Measurements from ENCODE around the gene LPA. TPM values are rescaled to one million over a fixed set of nuclear protein-coding genes. Genes with fewer than 3 reads are reported as not detected.
"Not testable (repeated sequence)": the region's sequence is repeated elsewhere in the genome, so short reads cannot be mapped to it uniquely, and the experiment has no call there.

Gene LPA
- total RNA-seq, 5 donors from 2014 or later (not counting 1 experiment from before 2014, with no cell fraction given): 0.09 to 0.23 TPM; not detected in 3

DNA sequence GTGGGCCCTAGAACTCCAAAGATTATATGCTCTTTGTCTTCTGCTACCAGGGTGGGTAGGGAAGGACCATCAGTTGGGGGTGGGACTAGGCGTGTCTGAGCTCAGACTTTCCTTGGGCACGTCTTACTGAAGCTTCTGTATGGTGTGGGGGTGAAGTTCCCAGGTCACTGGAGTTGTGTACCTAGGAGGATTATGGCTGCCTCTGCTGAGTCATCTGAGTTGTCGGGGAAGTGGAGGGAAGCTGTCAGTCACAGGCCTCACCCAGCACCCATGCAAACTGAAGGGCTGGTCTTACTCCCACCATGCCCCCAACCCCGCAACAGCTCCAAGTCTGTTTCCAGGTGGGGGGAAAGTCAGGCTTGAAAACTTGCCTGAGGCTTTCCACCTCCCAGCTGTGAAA lies 90.1 kb downstream of the LPA start:
- Histone ChIP-seq H3K4me3 (ENCODE audit: control insufficient read depth in 1 of 2, extremely low read depth in 1 of 2, low read length in 1 of 2) (no peak overlapping the region), H3K27ac (ENCODE audit: low read length) (no peak overlapping the region), H3K9me3 (no peaks in the 10 kb centered on the region), H3K4me1 (ENCODE audit: control insufficient read depth in 1 of 2, extremely low read depth in 1 of 2, insufficient read depth in 2 of 2, low read length in 2 of 2) (no peaks in the 10 kb centered on the region), H3K36me3 (ENCODE audit: control insufficient read depth in 2 of 2, extremely low read depth in 1 of 2, insufficient read depth in 1 of 2, low read length in 1 of 2) (no peaks in the 10 kb centered on the region), H3K27me3 (replicated peaks in 1 of 2; ENCODE audit: control insufficient read depth in 2 of 2, extremely low read depth in 1 of 2, insufficient read depth in 2 of 2, low read length in 1 of 2) (peaks cover 0 to 16% of the 10 kb centered on the region in 2 experiments)
- Mint-ChIP-seq H3K4me1 (no peaks in the 10 kb centered on the region), H3K4me3 (no peak overlapping the region), H3K9me3 (peaks cover 0 to 8% (median 0%) of the 10 kb centered on the region in 3 donors), H3K27me3 (peaks cover 15 to 18% of the 10 kb centered on the region in 2 donors), H3K36me3 (no peaks in the 10 kb centered on the region), H3K27ac (no peak overlapping the region)
- DNase-seq (no peak), ATAC-seq (replicated peaks in 1 of 4) (no peak)
- no CpG with 5 or more reads among the region's 4 CpGs for WGBS (ENCODE audit: insufficient coverage)
- CTCF ChIA-PET: no interaction called here
- POLR2A ChIA-PET: no interaction called here

DNA sequence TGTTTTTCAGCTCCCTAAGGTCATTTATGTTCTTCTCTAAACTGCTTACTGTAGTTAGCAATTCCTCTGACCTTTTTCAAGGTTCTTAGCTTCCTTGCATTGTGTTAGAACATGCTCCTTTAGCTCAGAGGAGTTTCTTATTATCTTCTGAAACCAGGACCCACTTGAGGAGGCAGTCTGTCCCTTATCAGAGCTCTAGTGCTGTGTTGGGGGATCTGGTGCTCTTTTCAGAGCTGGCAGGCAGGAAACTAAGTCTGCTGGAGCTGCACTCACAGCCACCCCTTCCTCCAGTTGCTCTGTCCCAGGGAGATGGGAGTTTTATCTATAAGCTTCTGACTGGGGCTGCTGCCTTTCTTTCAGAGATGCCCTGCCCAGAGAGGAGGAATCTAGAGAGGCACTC lies 92.9 kb downstream of the LPA start:
- ATAC-seq (replicated peaks in 1 of 4); H3K27ac Mint-ChIP-seq; H3K4me1 Mint-ChIP-seq; CTCF ChIA-PET; H3K36me3 Mint-ChIP-seq; H3K36me3 ChIP-seq (ENCODE audit: control insufficient read depth in 2 of 2, extremely low read depth in 1 of 2, insufficient read depth in 1 of 2, low read length in 1 of 2); H3K27ac ChIP-seq (ENCODE audit: low read length); H3K4me3 ChIP-seq (ENCODE audit: control insufficient read depth in 1 of 2, extremely low read depth in 1 of 2, low read length in 1 of 2); H3K9me3 Mint-ChIP-seq; H3K4me1 ChIP-seq (ENCODE audit: control insufficient read depth in 1 of 2, extremely low read depth in 1 of 2, insufficient read depth in 2 of 2, low read length in 2 of 2); DNase-seq; POLR2A ChIA-PET; H3K4me3 Mint-ChIP-seq; H3K9me3 ChIP-seq: not testable (repeated sequence)
- peaks cover 22 to 30% of the 10 kb centered on the region in 2 donors for H3K27me3 Mint-ChIP-seq
- peaks cover 0 to 16% of the 10 kb centered on the region in 2 experiments for H3K27me3 ChIP-seq (replicated peaks in 1 of 2; ENCODE audit: control insufficient read depth in 2 of 2, extremely low read depth in 1 of 2, insufficient read depth in 2 of 2, low read length in 1 of 2)

DNA sequence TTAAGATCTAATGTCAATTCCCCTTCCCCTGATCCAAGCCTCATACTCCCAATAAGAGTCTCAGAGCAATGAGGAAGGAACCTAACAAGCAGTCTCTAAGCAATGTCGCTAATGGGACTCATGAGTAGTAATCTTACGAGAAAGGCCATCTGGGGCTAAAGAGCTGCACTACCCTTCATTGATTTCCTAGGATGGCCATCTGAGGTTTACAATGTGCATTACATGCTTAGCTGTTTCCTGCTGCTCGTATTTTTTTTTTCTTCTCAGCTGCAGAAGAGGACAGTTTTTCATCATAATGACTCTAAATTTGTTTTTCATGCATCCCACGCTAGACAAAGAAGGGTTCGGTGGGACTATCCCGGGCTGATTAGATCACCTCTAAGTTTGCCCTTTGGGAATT lies 119.3 kb downstream of the LPA start:
- Mint-ChIP-seq H3K9me3 (no peaks in the 10 kb centered on the region), H3K36me3 (no peaks in the 10 kb centered on the region), H3K27me3 (peaks cover 19 to 21% of the 10 kb centered on the region in 2 donors), H3K4me1 (no peaks in the 10 kb centered on the region), H3K27ac (no peak overlapping the region), H3K4me3 (no peak overlapping the region)
- Histone ChIP-seq H3K27me3 (replicated peaks in 1 of 2; ENCODE audit: control insufficient read depth in 2 of 2, extremely low read depth in 1 of 2, insufficient read depth in 2 of 2, low read length in 1 of 2) (peaks cover 0 to 8% of the 10 kb centered on the region in 2 experiments), H3K9me3 (no peaks in the 10 kb centered on the region), H3K36me3 (ENCODE audit: control insufficient read depth in 2 of 2, extremely low read depth in 1 of 2, insufficient read depth in 1 of 2, low read length in 1 of 2) (no peaks in the 10 kb centered on the region), H3K4me1 (ENCODE audit: control insufficient read depth in 1 of 2, extremely low read depth in 1 of 2, insufficient read depth in 2 of 2, low read length in 2 of 2) (no peaks in the 10 kb centered on the region), H3K4me3 (ENCODE audit: control insufficient read depth in 1 of 2, extremely low read depth in 1 of 2, low read length in 1 of 2) (no peak overlapping the region), H3K27ac (ENCODE audit: low read length) (no peak overlapping the region)
- no peak for ATAC-seq (replicated peaks in 1 of 4)
- ChIA-PET CTCF (no interaction called here), POLR2A (no interaction called here)
- 73% methylated on average over 3 of the region's 6 CpGs for WGBS (ENCODE audit: insufficient coverage)
- DNase-seq: no peak

DNA sequence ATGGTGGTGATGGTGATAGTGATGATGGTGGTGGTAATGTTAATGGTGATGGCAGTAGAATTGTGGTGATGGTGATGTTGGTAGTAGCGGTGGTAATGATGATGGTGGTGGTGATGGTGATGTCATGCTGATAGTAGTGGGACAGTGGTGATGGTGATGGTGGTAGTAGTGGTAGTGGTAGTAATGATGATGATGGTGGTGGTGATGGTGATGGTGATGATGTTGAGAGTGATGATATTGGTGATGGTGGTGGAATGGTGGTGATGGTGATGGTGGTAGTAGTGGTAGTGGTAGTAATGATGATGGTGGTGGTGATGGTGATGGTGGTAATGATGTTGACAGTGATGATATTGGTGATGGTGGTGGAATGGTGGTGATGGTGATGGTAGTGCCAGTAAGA lies 128.8 kb downstream of the LPA start:
- H3K9me3 ChIP-seq: no peaks in the 10 kb centered on the region
- H3K27ac ChIP-seq (ENCODE audit: low read length): no peak overlapping the region
- H3K4me3 ChIP-seq (ENCODE audit: control insufficient read depth in 1 of 2, extremely low read depth in 1 of 2, low read length in 1 of 2): no peak overlapping the region
- Mint-ChIP-seq H3K9me3 (no peaks in the 10 kb centered on the region), H3K4me3 (no peak overlapping the region), H3K36me3 (no peaks in the 10 kb centered on the region), H3K4me1 (no peaks in the 10 kb centered on the region), H3K27ac (no peak overlapping the region), H3K27me3 (peaks cover 0 to under 1% of the 10 kb centered on the region in 2 donors)
- ChIA-PET CTCF (interaction anchor here in 1 of 2 donors (1.7 kb wide), 1 partner anchor 397 kb away, joined by 5 read pairs; no protein-coding TSS in a partner anchor), POLR2A (no interaction called here)
- DNase-seq: no peak
- no peak for ATAC-seq (replicated peaks in 1 of 4)
- WGBS (ENCODE audit: insufficient coverage): 92% methylated on average over 1 of the region's 1 CpG
- H3K36me3 ChIP-seq (ENCODE audit: control insufficient read depth in 2 of 2, extremely low read depth in 1 of 2, insufficient read depth in 1 of 2, low read length in 1 of 2): no peaks in the 10 kb centered on the region
- no peaks in the 10 kb centered on the region for H3K27me3 ChIP-seq (replicated peaks in 1 of 2; ENCODE audit: control insufficient read depth in 2 of 2, extremely low read depth in 1 of 2, insufficient read depth in 2 of 2, low read length in 1 of 2)
- peaks cover 0 to 7% of the 10 kb centered on the region in 2 experiments for H3K4me1 ChIP-seq (ENCODE audit: control insufficient read depth in 1 of 2, extremely low read depth in 1 of 2, insufficient read depth in 2 of 2, low read length in 2 of 2)

DNA sequence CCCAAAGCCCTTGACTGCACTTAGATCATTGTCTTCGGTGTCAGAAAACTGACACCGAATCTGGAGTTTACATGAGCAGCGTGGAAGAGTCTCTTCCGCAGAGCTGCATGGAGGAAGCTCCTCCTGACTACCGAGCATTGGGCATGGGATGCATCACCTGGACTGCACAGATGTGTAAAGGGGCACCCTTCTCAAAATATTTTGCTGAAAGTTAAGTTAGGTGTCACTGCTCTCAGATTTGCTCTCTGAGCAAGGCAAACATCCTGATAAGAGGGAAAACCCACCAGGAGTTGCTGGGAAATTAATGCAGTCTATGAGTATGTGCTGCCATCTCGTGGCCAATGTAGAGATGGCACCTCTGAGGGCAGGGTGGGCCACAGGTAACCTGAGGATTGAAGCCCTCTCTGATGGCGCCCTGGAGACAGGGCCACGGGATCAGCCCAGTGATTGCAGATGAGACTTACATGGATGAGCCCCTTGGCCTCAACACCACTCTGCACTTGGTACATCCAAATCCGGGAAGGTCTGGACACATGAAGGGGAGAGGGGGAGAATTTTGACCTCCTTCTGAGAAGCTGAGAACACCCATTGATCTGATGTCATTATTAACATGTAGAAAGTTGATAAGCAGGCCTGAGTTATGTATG lies 129.9 kb downstream of the LPA start:
- ATAC-seq (replicated peaks in 1 of 4) (peak; percentile 61 to 70 (median 63)), DNase-seq (peak in 32 of 35 experiments; percentile 10 to 77 (median 39))
- peaks cover 2% of the 10 kb centered on the region in 2 donors for H3K27me3 Mint-ChIP-seq
- H3K4me3 Mint-ChIP-seq: no peak overlapping the region
- peak overlapping the region in 1 of 2 donors; percentile 30 for H3K4me3 ChIP-seq (ENCODE audit: control insufficient read depth in 1 of 2, extremely low read depth in 1 of 2, low read length in 1 of 2)
- WGBS (ENCODE audit: insufficient coverage): 35% methylated on average over 7 of the region's 9 CpGs
- H3K27ac ChIP-seq (ENCODE audit: low read length): no peak overlapping the region
- POLR2A ChIA-PET: no interaction called here
- H3K4me1 Mint-ChIP-seq: no peaks in the 10 kb centered on the region
- H3K36me3 Mint-ChIP-seq: peaks cover 2% of the 10 kb centered on the region
- H3K9me3 Mint-ChIP-seq: peaks cover 1 to 7% (median 5%) of the 10 kb centered on the region in 3 donors
- no peaks in the 10 kb centered on the region for H3K27me3 ChIP-seq (replicated peaks in 1 of 2; ENCODE audit: control insufficient read depth in 2 of 2, extremely low read depth in 1 of 2, insufficient read depth in 2 of 2, low read length in 1 of 2)
- no peaks in the 10 kb centered on the region for H3K9me3 ChIP-seq
- H3K36me3 ChIP-seq (ENCODE audit: control insufficient read depth in 2 of 2, extremely low read depth in 1 of 2, insufficient read depth in 1 of 2, low read length in 1 of 2): no peaks in the 10 kb centered on the region
- H3K27ac Mint-ChIP-seq: no peak overlapping the region
- H3K4me1 ChIP-seq (ENCODE audit: control insufficient read depth in 1 of 2, extremely low read depth in 1 of 2, insufficient read depth in 2 of 2, low read length in 2 of 2): peaks cover 0 to 7% of the 10 kb centered on the region in 2 experiments
- CTCF ChIA-PET: interaction anchor here (0.5 to 2.0 kb wide), 13 partner anchors 9 to 842 kb away, joined by 3 to 31 read pairs (median 6); no protein-coding TSS in a partner anchor

DNA sequence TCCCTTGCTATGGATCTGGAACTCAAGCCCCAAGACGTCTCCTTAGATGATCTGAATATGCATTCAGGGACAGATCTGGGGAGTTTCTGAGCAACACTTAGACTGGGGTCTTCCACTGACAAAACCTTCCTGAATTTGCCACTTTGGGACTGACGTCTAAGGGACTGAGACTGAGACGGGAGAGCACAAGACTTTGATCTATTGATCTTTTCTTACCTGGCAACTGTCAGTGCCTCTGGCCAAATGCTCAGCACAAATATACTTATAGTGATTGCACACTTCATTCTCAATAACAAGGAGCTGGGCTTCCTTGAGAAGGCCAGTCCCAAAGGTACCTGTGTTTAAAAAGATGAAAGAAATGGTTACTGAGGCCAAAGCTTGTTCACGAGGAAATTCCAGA lies 131.8 kb downstream of the LPA start:
- ATAC-seq (replicated peaks in 1 of 4): no peak

More for the DNA sequence above, 131.8 kb downstream of the LPA start:
- no peak overlapping the region for H3K27ac Mint-ChIP-seq
- 95% methylated on average over 2 of the region's 4 CpGs for WGBS (ENCODE audit: insufficient coverage)
- H3K36me3 Mint-ChIP-seq: peaks cover 5% of the 10 kb centered on the region
- H3K4me1 ChIP-seq (ENCODE audit: control insufficient read depth in 1 of 2, extremely low read depth in 1 of 2, insufficient read depth in 2 of 2, low read length in 2 of 2): peaks cover 0 to 7% of the 10 kb centered on the region in 2 experiments
- CTCF ChIA-PET: interaction anchor here (0.8 to 2.0 kb wide), 5 partner anchors 9 to 394 kb away, joined by 3 to 31 read pairs (median 7); no protein-coding TSS in a partner anchor
- POLR2A ChIA-PET: interaction anchor here in 1 of 2 donors (0.5 kb wide), 1 partner anchor 69 kb away, joined by 5 read pairs; no protein-coding TSS in a partner anchor
- DNase-seq: no peak
- no peaks in the 10 kb centered on the region for H3K4me1 Mint-ChIP-seq
- peaks cover 5 to 10% (median 8%) of the 10 kb centered on the region in 3 donors for H3K9me3 Mint-ChIP-seq
- no peaks in the 10 kb centered on the region for H3K36me3 ChIP-seq (ENCODE audit: control insufficient read depth in 2 of 2, extremely low read depth in 1 of 2, insufficient read depth in 1 of 2, low read length in 1 of 2)
- H3K4me3 ChIP-seq (ENCODE audit: control insufficient read depth in 1 of 2, extremely low read depth in 1 of 2, low read length in 1 of 2): no peak overlapping the region
- no peak overlapping the region for H3K4me3 Mint-ChIP-seq
- no peak overlapping the region for H3K27ac ChIP-seq (ENCODE audit: low read length)
- no peaks in the 10 kb centered on the region for H3K9me3 ChIP-seq
- H3K27me3 Mint-ChIP-seq: peaks cover 7 to 13% of the 10 kb centered on the region in 2 donors
- H3K27me3 ChIP-seq (replicated peaks in 1 of 2; ENCODE audit: control insufficient read depth in 2 of 2, extremely low read depth in 1 of 2, insufficient read depth in 2 of 2, low read length in 1 of 2): no peaks in the 10 kb centered on the region

Measured in T-cell (primary cell).